ENCODE measurements around the gene ERCC3. TPM values are rescaled to one million over a fixed set of nuclear protein-coding genes. Genes with fewer than 3 reads are reported as not detected.

Gene ERCC3
- total RNA-seq, 1 experiment from 2014 or later: 52.7 TPM

GRCh38 chr2:127324635-127325034, 30.7 kb upstream of the ERCC3 start:
- TF ChIP-seq ZFX (IDR thresholded peaks at IDR 0.05) (no peak), ELF1 (IDR thresholded peaks at IDR 0.05; ENCODE audit: borderline replicate concordance, low read depth) (no peak), POLR2AphosphoS5 (IDR thresholded peaks at IDR 0.05; ENCODE audit: low read depth, low read length) (no peak), EGR1 (IDR thresholded peaks at IDR 0.05; ENCODE audit: low read depth) (no peak), CEBPB (IDR thresholded peaks at IDR 0.05; ENCODE audit: low read depth) (0 out of 2 replicates have a peak, but pooled peaks have one; percentile 10), YY1 (IDR thresholded peaks at IDR 0.05; ENCODE audit: extremely low read depth, insufficient replicate concordance, low read depth, low read length) (no peak), ZNF274 (IDR thresholded peaks at IDR 0.05; ENCODE audit: low read depth, low read length) (no peak), SIN3A (IDR thresholded peaks at IDR 0.05; ENCODE audit: low read depth) (no peak), EZH2 (IDR thresholded peaks at IDR 0.05) (no peak), RAD21 (IDR thresholded peaks at IDR 0.05; ENCODE audit: low read depth) (peak; percentile 65), TCF7L2 (IDR thresholded peaks at IDR 0.05; ENCODE audit: borderline replicate concordance, extremely low read depth, insufficient read depth, insufficient read length) (no peak), CBX3 (IDR thresholded peaks at IDR 0.05; ENCODE audit: low read depth) (no peak), SRF (IDR thresholded peaks at IDR 0.05; ENCODE audit: low read depth) (no peak), REST (IDR thresholded peaks at IDR 0.05; ENCODE audit: low read depth) (no peak), POLR2A (IDR thresholded peaks at IDR 0.05; ENCODE audit: borderline replicate concordance, extremely low read depth, insufficient read depth, insufficient read length) (no peak)
- TF ChIP-seq, protein P1, sequence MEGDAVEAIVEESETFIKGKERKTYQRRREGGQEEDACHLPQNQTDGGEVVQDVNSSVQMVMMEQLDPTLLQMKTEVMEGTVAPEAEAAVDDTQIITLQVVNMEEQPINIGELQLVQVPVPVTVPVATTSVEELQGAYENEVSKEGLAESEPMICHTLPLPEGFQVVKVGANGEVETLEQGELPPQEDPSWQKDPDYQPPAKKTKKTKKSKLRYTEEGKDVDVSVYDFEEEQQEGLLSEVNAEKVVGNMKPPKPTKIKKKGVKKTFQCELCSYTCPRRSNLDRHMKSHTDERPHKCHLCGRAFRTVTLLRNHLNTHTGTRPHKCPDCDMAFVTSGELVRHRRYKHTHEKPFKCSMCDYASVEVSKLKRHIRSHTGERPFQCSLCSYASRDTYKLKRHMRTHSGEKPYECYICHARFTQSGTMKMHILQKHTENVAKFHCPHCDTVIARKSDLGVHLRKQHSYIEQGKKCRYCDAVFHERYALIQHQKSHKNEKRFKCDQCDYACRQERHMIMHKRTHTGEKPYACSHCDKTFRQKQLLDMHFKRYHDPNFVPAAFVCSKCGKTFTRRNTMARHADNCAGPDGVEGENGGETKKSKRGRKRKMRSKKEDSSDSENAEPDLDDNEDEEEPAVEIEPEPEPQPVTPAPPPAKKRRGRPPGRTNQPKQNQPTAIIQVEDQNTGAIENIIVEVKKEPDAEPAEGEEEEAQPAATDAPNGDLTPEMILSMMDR (IDR thresholded peaks at IDR 0.05 in 2 of 3, conservative IDR thresholded peaks at IDR 0.05 in 1 of 3; ENCODE audit: borderline replicate concordance in 1 of 3, insufficient read depth in 1 of 3, low read depth in 2 of 3, low read length in 2 of 3): peak; percentile 53 to 70 (median 58); a peak in 5 of 6 replicates
- TF ChIP-seq, protein P2, sequence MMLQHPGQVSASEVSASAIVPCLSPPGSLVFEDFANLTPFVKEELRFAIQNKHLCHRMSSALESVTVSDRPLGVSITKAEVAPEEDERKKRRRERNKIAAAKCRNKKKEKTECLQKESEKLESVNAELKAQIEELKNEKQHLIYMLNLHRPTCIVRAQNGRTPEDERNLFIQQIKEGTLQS (IDR thresholded peaks at IDR 0.05): no peak
- Histone ChIP-seq H4K20me1 (ENCODE audit: insufficient read depth) (no peaks in the 10 kb centered on the region), H3K79me2 (ENCODE audit: insufficient read depth, low read length) (no peaks in the 10 kb centered on the region), H3K9me2 (ENCODE audit: insufficient read depth) (no peaks in the 10 kb centered on the region), H3K9me3 (ENCODE audit: control insufficient read depth in 1 of 2, insufficient read depth in 1 of 2, low read depth in 1 of 2, low read length in 2 of 2) (no peaks in the 10 kb centered on the region), H3K4me2 (ENCODE audit: low read length) (no peak overlapping the region), H3K4me1 (ENCODE audit: control insufficient read depth in 1 of 2, insufficient read depth in 2 of 2, low read length in 2 of 2) (no peaks in the 10 kb centered on the region), H3K9ac (ENCODE audit: low read length) (no peak overlapping the region), H3K4me3 (replicated peaks in 1 of 2; ENCODE audit: low read depth in 1 of 2, low read length in 2 of 2) (no peak overlapping the region), H3K27ac (ENCODE audit: low read depth, low read length) (no peak overlapping the region), H3K36me3 (ENCODE audit: control insufficient read depth in 1 of 2, insufficient read depth in 2 of 2, low read length in 2 of 2) (peaks cover 6% of the 10 kb centered on the region in 2 experiments; a peak in 1 of 4 replicates), H2AFZ (ENCODE audit: low read depth, low read length, poor library complexity, severe bottlenecking) (no peak overlapping the region), H3K27me3 (ENCODE audit: insufficient read depth, low read length) (no peaks in the 10 kb centered on the region)
- ATAC-seq (peak; percentile 64), DNase-seq (ENCODE audit: low read depth, low spot score) (no peak)
- BruUV-seq (replicated peaks): no TSS peak
- CTCF ChIA-PET: interaction anchor here (1.3 to 1.9 kb wide), 3 partner anchors 127 to 155 kb away, joined by 4 to 11 read pairs (median 4); no protein-coding TSS in a partner anchor
- RAD21 ChIA-PET (ENCODE audit: low non-redundant PET in 1 of 2, low total read pairs in 2 of 2, uncharacterized antibody in 2 of 2, unreplicated experiment in 2 of 2): interaction anchor here in 1 of 2 experiments (1.0 kb wide), 1 partner anchor 154 kb away, joined by 3 read pairs; no protein-coding TSS in a partner anchor
- intact Hi-C loops (cut with micrococcal nuclease): loop anchor here (1.0 to 10.0 kb wide), 3 partner anchors 126 to 320 kb away; partner anchors contain the start of gene GPR17
- POLR2A ChIA-PET: no interaction called here
